Endothelial cell of hepatic sinusoid (primary cell): ENCODE measurements around the gene FOXA2.

Experiments
- in situ Hi-C: cut with HindIII; loops from 2 replicates; pipeline ENCODE4 v1.10.0; 2017; ENCODE audit warnings: low sequenced_read_pairs

FOXA2 gene

GRCh38 chr20:22544462-22544861 lies 39.9 kb downstream of the FOXA2 start:
- in situ Hi-C loops: no loop called here

- in situ Hi-C loops: no loop called here
Observed at GRCh38 chr20:22542427-22542826, 41.9 kb downstream of the FOXA2 start.

GRCh38 chr20:22540832-22541231 lies 43.5 kb downstream of the FOXA2 start:
- in situ Hi-C loops: no loop called here

GRCh38 chr20:22536956-22537756 lies 47.2 kb downstream of the FOXA2 start:
- in situ Hi-C loops: no loop called here

- in situ Hi-C loops: no loop called here
Observed at GRCh38 chr20:22536141-22536828, 48.1 kb downstream of the FOXA2 start.

GRCh38 chr20:22535483-22535882 lies 48.9 kb downstream of the FOXA2 start:
- in situ Hi-C loops: no loop called here

- in situ Hi-C loops: no loop called here
Observed at GRCh38 chr20:22533823-22534751, 50.3 kb downstream of the FOXA2 start.

GRCh38 chr20:22532598-22532997 lies 51.8 kb downstream of the FOXA2 start:
- in situ Hi-C loops: no loop called here

- in situ Hi-C loops: no loop called here
Observed at GRCh38 chr20:22531756-22532155, 52.6 kb downstream of the FOXA2 start.

- in situ Hi-C loops: no loop called here
Observed at GRCh38 chr20:22531056-22531615, 53.2 kb downstream of the FOXA2 start.
